Osteoblast (primary cell): Measurements from ENCODE around the gene ACOT13. TPM values are rescaled to one million over a fixed set of nuclear protein-coding genes. Genes with fewer than 3 reads are reported as not detected.
"Not testable (repeated sequence)": the region's sequence is repeated elsewhere in the genome, so short reads cannot be mapped to it uniquely, and the experiment has no call there.

ENCODE experiments used
- DNase-seq: peaks from one replicate; pipeline ENCODE4 v3.0.0; 2011; ENCODE audit warnings: low spot score, mixed read lengths; ENCODE audit not compliant: insufficient read length; ENCODE audit errors: missing footprints
- H2AFZ ChIP-seq: 2 replicates; pipeline ENCODE4 v1.6.0; 2011; ENCODE audit warnings: mild to moderate bottlenecking, low read length
- H3K27ac ChIP-seq: 2 replicates; pipeline ENCODE4 v1.5.1; 2011; ENCODE audit warnings: mild to moderate bottlenecking, low read depth, low read length, moderate library complexity
- H3K27me3 ChIP-seq: 2 replicates; pipeline ENCODE4 v1.6.0; 2012; ENCODE audit warnings: mild to moderate bottlenecking, control low read depth, inconsistent platforms, low read length, moderate library complexity; ENCODE audit not compliant: insufficient read depth
- H3K36me3 ChIP-seq: 2 replicates; pipeline ENCODE4 v1.5.1; 2011; ENCODE audit warnings: mild to moderate bottlenecking, low read length, control low read depth, moderate library complexity; ENCODE audit not compliant: insufficient read depth
- H3K4me1 ChIP-seq: 2 replicates; pipeline ENCODE4 v1.5.1; 2011; ENCODE audit warnings: mild to moderate bottlenecking, low read length, control low read depth, moderate library complexity; ENCODE audit not compliant: insufficient read depth
- H3K4me2 ChIP-seq: 2 replicates; pipeline ENCODE4 v1.6.0; 2011; ENCODE audit warnings: mild to moderate bottlenecking, low read length; ENCODE audit not compliant: insufficient read depth
- H3K4me3 ChIP-seq: fragments of 200-600 bp; sonication (generic); 3 replicates; pipeline ENCODE4 v1.5.1; 2012; ENCODE audit warnings: mild to moderate bottlenecking, low read length, inconsistent platforms; ENCODE audit not compliant: insufficient read depth
- H3K79me2 ChIP-seq: 2 replicates; pipeline ENCODE4 v1.6.0; 2012; ENCODE audit warnings: mild to moderate bottlenecking, low read length, control low read depth, inconsistent platforms; ENCODE audit not compliant: insufficient read depth
- H3K9me3 ChIP-seq: 2 replicates; pipeline ENCODE4 v1.5.1; 2011; ENCODE audit warnings: low read depth, low read length, control low read depth
- H4K20me1 ChIP-seq: 2 replicates; pipeline ENCODE4 v1.6.0; 2012; ENCODE audit warnings: mild to moderate bottlenecking, low read length, control low read depth; ENCODE audit not compliant: insufficient read depth
- CTCF ChIP-seq: IDR thresholded peaks from 2 replicates; pipeline ENCODE4 v1.5.1; 2011; ENCODE audit warnings: mild to moderate bottlenecking, low read depth, low read length, moderate library complexity; ENCODE audit errors: extremely low read depth
- total RNA-seq: library from RNA; depleted of rRNA; stranded (reverse); fragments of >200 nt; gene quantifications from 2 replicates; pipeline ENCODE4 v1.2.3, GENCODE V29; 2012

Gene ACOT13
- total RNA-seq, 1 donor, result 5.8 TPM

DNA sequence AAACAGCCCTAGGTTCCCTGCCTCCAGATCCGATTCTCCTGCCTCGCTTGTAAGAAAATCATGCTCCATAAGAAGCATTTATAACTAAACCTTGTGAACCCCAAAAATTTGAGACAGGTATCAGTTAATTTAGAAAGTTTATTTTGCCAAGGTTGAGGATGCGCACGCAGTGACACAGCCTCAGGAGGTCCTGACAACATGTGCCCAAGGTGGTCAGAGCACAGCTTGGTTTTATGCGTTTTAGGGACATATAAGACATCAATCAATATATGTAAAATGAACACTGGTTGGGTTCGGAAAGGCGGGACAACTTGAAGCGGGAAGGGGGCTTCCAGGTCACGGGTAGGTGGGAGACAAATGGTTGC, 2.1 kb downstream of the ACOT13 start:
- H3K4me3 ChIP-seq, result no peak overlapping the region
- H3K4me1 ChIP-seq, result peaks cover 15% of the 10 kb centered on the region
- H3K9me3 ChIP-seq, result no peaks in the 10 kb centered on the region
- no peak overlapping the region for H3K27ac ChIP-seq
- DNase-seq, result no peak
- no peak for TF ChIP-seq CTCF
- H3K4me2 ChIP-seq, result no peak overlapping the region
- H3K27me3 ChIP-seq, result no peaks in the 10 kb centered on the region
- peaks cover 31% of the 10 kb centered on the region for H3K79me2 ChIP-seq
- H4K20me1 ChIP-seq, result no peaks in the 10 kb centered on the region
- peaks cover 6% of the 10 kb centered on the region for H3K36me3 ChIP-seq
- H2AFZ ChIP-seq, result no peak overlapping the region

- H3K4me2 ChIP-seq, DNase-seq, H4K20me1 ChIP-seq, H3K9me3 ChIP-seq, H3K27me3 ChIP-seq, H3K36me3 ChIP-seq, H3K27ac ChIP-seq, H3K4me3 ChIP-seq, H2AFZ ChIP-seq: not testable (repeated sequence)
- Histone ChIP-seq H3K79me2 (peaks cover 17% of the 10 kb centered on the region), H3K4me1 (peaks cover 12% of the 10 kb centered on the region)
Measured at GRCh38 chr6:24670492-24670891, 3.6 kb downstream of the ACOT13 start.

DNA sequence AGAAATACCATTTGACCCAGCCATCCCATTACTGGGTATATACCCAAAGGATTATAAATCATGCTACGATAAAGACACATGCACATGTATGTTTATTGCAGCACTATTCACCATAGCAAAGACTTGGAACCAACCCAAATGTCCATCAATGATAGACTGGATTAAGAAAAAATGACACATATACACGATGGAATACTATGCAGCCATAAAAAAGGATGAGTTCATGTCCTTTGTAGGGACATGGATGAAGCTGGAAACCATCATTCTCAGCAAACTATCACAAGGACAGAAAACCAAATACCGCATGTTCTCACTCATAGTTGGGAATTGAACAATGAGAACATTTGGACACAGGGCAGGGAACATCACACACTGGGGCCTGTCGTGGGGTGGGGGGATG, 4.2 kb downstream of the ACOT13 start:
- not testable (repeated sequence) for DNase-seq, H2AFZ ChIP-seq, H3K4me2 ChIP-seq, H3K27me3 ChIP-seq, H3K4me1 ChIP-seq, H3K9me3 ChIP-seq, H3K4me3 ChIP-seq, H3K27ac ChIP-seq, H3K36me3 ChIP-seq, H4K20me1 ChIP-seq
- peaks cover 12% of the 10 kb centered on the region for H3K79me2 ChIP-seq

GRCh38 chr6:24672620-24673182, 5.8 kb downstream of the ACOT13 start:
- DNase-seq, result no peak
- peaks cover 4% of the 10 kb centered on the region for H3K79me2 ChIP-seq
- no peaks in the 10 kb centered on the region for H3K36me3 ChIP-seq

More at GRCh38 chr6:24672620-24673182, 5.8 kb downstream of the ACOT13 start:
- Histone ChIP-seq H2AFZ (no peak overlapping the region), H3K9me3 (no peaks in the 10 kb centered on the region), H3K27ac (no peak overlapping the region), H3K4me3 (no peak overlapping the region), H3K4me2 (no peak overlapping the region), H3K4me1 (peaks cover 2% of the 10 kb centered on the region), H4K20me1 (no peaks in the 10 kb centered on the region), H3K27me3 (no peaks in the 10 kb centered on the region)
- TF ChIP-seq CTCF, result no peak
